Uterus (tissue), 4 donors: ENCODE measurements around the gene NEK6. TPM values are rescaled to one million over a fixed set of nuclear protein-coding genes. Genes with fewer than 3 reads are reported as not detected.

Experiments
- DNase-seq, 2 donors: peaks; one replicate each; pipeline ENCODE4 v3.0.0-alpha.2; 2019 to 2020
- H3K27ac ChIP-seq, 2 donors: fragments of 200-600 bp; sonication (generic); 1 replicate in 1 of 2; 2 replicates in 1 of 2; pipeline ENCODE4 v1.5.1; 2016 to 2018
- H3K27me3 ChIP-seq, 2 donors: fragments of 200-600 bp; sonication (generic); one replicate each; pipeline ENCODE4 v1.5.1; 2018 to 2019; ENCODE audit warnings: control low read depth in 1 of 2
- H3K36me3 ChIP-seq, 2 donors: fragments of 200-600 bp; sonication (generic); one replicate each; pipeline ENCODE4 v1.5.1; 2019; ENCODE audit warnings: control low read depth in 1 of 2
- H3K4me1 ChIP-seq, 2 donors: fragments of 200-600 bp; sonication (generic); one replicate each; pipeline ENCODE4 v1.5.1; 2018 to 2019; ENCODE audit warnings: control low read depth in 1 of 2
- H3K4me3 ChIP-seq, 2 donors: fragments of 200-600 bp; sonication (generic); 1 replicate in 1 of 2; 2 replicates in 1 of 2; pipeline ENCODE4 v1.5.1; 2018 to 2019; ENCODE audit warnings: mild to moderate bottlenecking in 1 of 2
- H3K9me3 ChIP-seq, 2 donors: fragments of 200-600 bp; sonication (generic); one replicate each; pipeline ENCODE4 v1.5.1; 2019; ENCODE audit warnings: control low read depth in 1 of 2
- CTCF ChIP-seq, 4 experiments: fragments of 200-600 bp in 2 of 4; fragments of 450-650 bp in 2 of 4; sonication (generic) in 2 of 4; IDR thresholded peaks; one replicate each; pipeline ENCODE4 v1.5.1; 2016 to 2019; ENCODE audit warnings: antibody characterized with exemption in 4 of 4, mild to moderate bottlenecking in 2 of 4, moderate library complexity in 1 of 4
- POLR2A ChIP-seq, 2 donors: fragments of 450-650 bp; IDR thresholded peaks; one replicate each; pipeline ENCODE4 v1.6.1; 2016; ENCODE audit warnings: antibody characterized with exemption in 2 of 2, mild to moderate bottlenecking in 1 of 2, moderate library complexity in 1 of 2
- intact Hi-C: fragments of 100-400 bp; cut with DNase I; formaldehyde crosslinking; loops from one replicate; pipeline ENCODE4 v1.15.1; 2023; ENCODE audit warnings: low total_unique reads
- total RNA-seq, 4 donors: library from RNA; depleted of rRNA in 3 of 4; stranded (reverse); fragments of >200 nt in 3 of 4; gene quantifications; one replicate each; pipeline versions ENCODE4 v1.1.0 to v1.2.4, GENCODE V29; 2014 to 2023
- donor health status: DM: yes; HTN: yes; CAD: no.

NEK6 gene
- total RNA-seq, 4 donors from 2014 or later = 6.1 to 38.5 (median 34.7) TPM

DNA sequence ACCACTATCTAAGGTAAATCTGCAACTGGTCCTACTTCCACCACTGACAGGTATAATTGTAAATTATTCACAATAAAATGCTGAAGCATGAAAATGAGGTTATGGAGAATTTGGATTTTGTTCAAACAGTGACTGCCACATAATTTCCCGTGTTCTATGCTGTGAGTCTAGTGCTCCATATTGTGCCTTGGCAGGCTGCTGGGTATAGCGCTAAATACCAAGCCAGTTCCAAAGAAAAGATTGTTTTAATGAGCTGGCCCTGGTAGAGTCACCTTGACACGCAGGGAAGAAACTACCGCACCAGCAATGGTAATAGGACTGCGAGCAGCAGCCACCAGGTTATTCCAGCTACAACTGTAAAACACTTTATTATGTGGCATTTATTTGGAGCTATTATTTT, 127.1 kb downstream of the NEK6 start:
- Histone ChIP-seq H3K36me3 (no peaks in the 10 kb centered on the region), H3K4me1 (no peaks in the 10 kb centered on the region), H3K9me3 (no peaks in the 10 kb centered on the region), H3K27me3 (no peaks in the 10 kb centered on the region), H3K4me3 (no peak overlapping the region), H3K27ac (no peak overlapping the region)
- DNase-seq = no peak
- TF ChIP-seq POLR2A (IDR thresholded peaks at IDR 0.05) (no peak), CTCF (IDR thresholded peaks at IDR 0.05) (no peak)
- intact Hi-C loops = no loop called here

DNA sequence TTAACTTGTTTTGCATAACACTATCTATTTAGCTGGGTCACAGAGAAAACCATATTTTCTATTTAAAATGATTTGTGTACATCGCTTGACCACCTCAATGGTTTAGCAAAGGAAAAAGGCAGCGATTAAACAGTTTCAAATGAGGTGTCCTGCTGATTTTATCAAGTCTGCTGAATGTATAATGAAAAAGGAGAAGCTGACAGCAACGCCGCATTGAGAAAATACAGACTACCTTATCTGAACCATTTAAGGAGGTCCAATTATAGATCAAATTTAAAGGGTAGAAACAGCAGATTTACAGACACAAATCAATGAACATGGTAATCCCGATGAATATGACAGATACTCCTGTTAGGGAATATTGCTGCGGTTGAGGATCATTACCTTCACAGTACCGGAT, 127.9 kb downstream of the NEK6 start:
- TF ChIP-seq POLR2A (IDR thresholded peaks at IDR 0.05) (no peak), CTCF (IDR thresholded peaks at IDR 0.05) (no peak)
- Histone ChIP-seq H3K27ac (no peak overlapping the region), H3K4me3 (no peak overlapping the region), H3K36me3 (no peaks in the 10 kb centered on the region), H3K4me1 (no peaks in the 10 kb centered on the region), H3K9me3 (no peaks in the 10 kb centered on the region), H3K27me3 (no peaks in the 10 kb centered on the region)
- intact Hi-C loops = no loop called here
- no peak for DNase-seq

GRCh38 chr9:124386201-124386600, 128.5 kb downstream of the NEK6 start:
- TF ChIP-seq CTCF (IDR thresholded peaks at IDR 0.05) (no peak), POLR2A (IDR thresholded peaks at IDR 0.05) (no peak)
- Histone ChIP-seq H3K9me3 (no peaks in the 10 kb centered on the region), H3K4me1 (peaks cover 0 to 5% of the 10 kb centered on the region in 2 donors), H3K27ac (no peak overlapping the region), H3K4me3 (no peak overlapping the region), H3K27me3 (no peaks in the 10 kb centered on the region), H3K36me3 (no peaks in the 10 kb centered on the region)
- intact Hi-C loops = no loop called here
- no peak for DNase-seq

GRCh38 chr9:124388275-124389048, 130.7 kb downstream of the NEK6 start:
- H3K4me1 ChIP-seq = peaks cover 0 to 6% of the 10 kb centered on the region in 2 donors
- H3K27me3 ChIP-seq = no peaks in the 10 kb centered on the region
- H3K4me3 ChIP-seq = no peak overlapping the region
- H3K36me3 ChIP-seq = no peaks in the 10 kb centered on the region
- TF ChIP-seq CTCF (IDR thresholded peaks at IDR 0.05) (no peak), POLR2A (IDR thresholded peaks at IDR 0.05) (no peak)
- H3K27ac ChIP-seq = no peak overlapping the region
- H3K9me3 ChIP-seq = no peaks in the 10 kb centered on the region
- intact Hi-C loops = no loop called here
- no peak for DNase-seq

- TF ChIP-seq POLR2A (IDR thresholded peaks at IDR 0.05) = no peak
- TF ChIP-seq CTCF (IDR thresholded peaks at IDR 0.05) = no peak
- H3K9me3 ChIP-seq = no peaks in the 10 kb centered on the region
- H3K36me3 ChIP-seq = no peaks in the 10 kb centered on the region
- DNase-seq = no peak
- intact Hi-C loops = no loop called here
- no peak overlapping the region for H3K4me3 ChIP-seq
- H3K4me1 ChIP-seq = peaks cover 0 to 6% of the 10 kb centered on the region in 2 donors
- H3K27ac ChIP-seq = no peak overlapping the region
- no peaks in the 10 kb centered on the region for H3K27me3 ChIP-seq
Observed at GRCh38 chr9:124389146-124389939, 131.6 kb downstream of the NEK6 start.
